ENCODE results near the gene UNC13C. TPM values are rescaled to one million over a fixed set of nuclear protein-coding genes. Genes with fewer than 3 reads are reported as not detected.

The UNC13C gene
- polyA plus RNA-seq, 1 donor from 2014 or later: 4.0 TPM

DNA sequence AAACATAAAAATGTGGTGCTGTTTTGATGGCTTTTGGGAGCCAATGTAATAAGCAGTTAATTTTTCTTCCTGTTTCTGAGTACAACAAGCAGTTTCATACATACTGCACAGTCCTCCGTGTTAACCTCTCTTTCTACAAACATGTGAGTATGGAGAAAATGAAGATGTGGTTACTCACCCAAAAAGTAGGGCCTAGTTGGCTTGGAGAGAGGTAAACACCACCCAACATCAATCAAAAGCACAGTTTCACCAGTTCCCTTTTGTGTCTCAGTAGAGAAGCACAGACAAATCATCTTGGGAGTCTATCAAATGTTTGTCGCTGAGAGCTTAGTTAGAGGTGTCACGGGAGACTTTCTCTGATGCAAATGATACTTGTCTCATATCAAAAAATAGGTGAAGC lies 320.2 kb downstream of the UNC13C start:
- H3K36me3 ChIP-seq (ENCODE audit: insufficient read depth, low read length): no peaks in the 10 kb centered on the region
- no peaks in the 10 kb centered on the region for H3K9me3 ChIP-seq (ENCODE audit: low read length)
- no peak overlapping the region for H3K4me2 ChIP-seq (ENCODE audit: low read length)
- H2AFZ ChIP-seq (ENCODE audit: low read depth, low read length): no peak overlapping the region
- no peak overlapping the region for H3K27ac ChIP-seq (ENCODE audit: low read length)
- no peaks in the 10 kb centered on the region for H3F3A ChIP-seq (ENCODE audit: insufficient read depth, low read length, poor library complexity, severe bottlenecking)
- H3K9me2 ChIP-seq (ENCODE audit: insufficient read depth, low read length): no peaks in the 10 kb centered on the region
- no peaks in the 10 kb centered on the region for H3K79me2 ChIP-seq (replicated peaks; ENCODE audit: insufficient read depth, low read length)
- no peak overlapping the region for H3K4me3 ChIP-seq (ENCODE audit: low read length)
- no peaks in the 10 kb centered on the region for H3K27me3 ChIP-seq (ENCODE audit: insufficient read depth, low read depth, low read length)
- TF ChIP-seq SMC3 (conservative IDR thresholded peaks at IDR 0.05; ENCODE audit: poor library complexity) (no peak), EP300 (conservative IDR thresholded peaks at IDR 0.05; ENCODE audit: poor library complexity, severe bottlenecking) (no peak), MXI1 (conservative IDR thresholded peaks at IDR 0.05; ENCODE audit: poor library complexity, severe bottlenecking) (no peak)
- H4K20me1 ChIP-seq (ENCODE audit: insufficient read depth): no peaks in the 10 kb centered on the region
- no peak overlapping the region for H3K9ac ChIP-seq (ENCODE audit: low read length)

DNA sequence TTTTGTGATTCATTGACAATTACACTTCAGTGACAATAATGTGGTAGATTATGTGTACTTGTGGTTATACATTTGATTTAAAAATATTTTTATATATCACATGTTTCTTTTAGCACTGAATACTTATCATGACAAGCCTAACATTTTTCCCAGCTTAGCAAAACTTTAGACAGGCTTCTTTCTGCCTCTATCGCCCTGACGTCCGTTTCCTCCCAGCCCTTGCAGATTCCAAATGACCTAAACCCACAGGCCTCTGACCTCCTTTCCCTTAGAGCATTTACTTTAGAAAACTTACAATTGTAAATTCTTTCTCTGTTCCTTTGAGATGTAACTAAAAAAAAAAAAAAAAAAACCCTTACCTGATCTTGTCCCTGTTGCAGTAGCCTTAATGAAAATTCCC lies 326.1 kb downstream of the UNC13C start:
- Histone ChIP-seq H2AFZ (ENCODE audit: low read depth, low read length) (no peak overlapping the region), H3K27me3 (ENCODE audit: insufficient read depth, low read depth, low read length) (no peaks in the 10 kb centered on the region), H4K20me1 (ENCODE audit: insufficient read depth) (no peaks in the 10 kb centered on the region), H3K9me3 (ENCODE audit: low read length) (no peaks in the 10 kb centered on the region), H3K36me3 (ENCODE audit: insufficient read depth, low read length) (no peaks in the 10 kb centered on the region), H3K9me2 (ENCODE audit: insufficient read depth, low read length) (no peaks in the 10 kb centered on the region), H3K9ac (ENCODE audit: low read length) (no peak overlapping the region), H3K4me2 (ENCODE audit: low read length) (no peak overlapping the region), H3K4me3 (ENCODE audit: low read length) (no peak overlapping the region), H3F3A (ENCODE audit: insufficient read depth, low read length, poor library complexity, severe bottlenecking) (no peaks in the 10 kb centered on the region), H3K27ac (ENCODE audit: low read length) (no peak overlapping the region), H3K79me2 (replicated peaks; ENCODE audit: insufficient read depth, low read length) (no peaks in the 10 kb centered on the region)
- TF ChIP-seq TAF1 (IDR thresholded peaks at IDR 0.05; ENCODE audit: low read depth) (no peak), SMC3 (conservative IDR thresholded peaks at IDR 0.05; ENCODE audit: poor library complexity) (no peak), EZH2 (IDR thresholded peaks at IDR 0.05; ENCODE audit: borderline replicate concordance, insufficient read depth, low read length, poor library complexity, severe bottlenecking) (no peak), EP300 (conservative IDR thresholded peaks at IDR 0.05; ENCODE audit: poor library complexity, severe bottlenecking) (no peak)

DNA sequence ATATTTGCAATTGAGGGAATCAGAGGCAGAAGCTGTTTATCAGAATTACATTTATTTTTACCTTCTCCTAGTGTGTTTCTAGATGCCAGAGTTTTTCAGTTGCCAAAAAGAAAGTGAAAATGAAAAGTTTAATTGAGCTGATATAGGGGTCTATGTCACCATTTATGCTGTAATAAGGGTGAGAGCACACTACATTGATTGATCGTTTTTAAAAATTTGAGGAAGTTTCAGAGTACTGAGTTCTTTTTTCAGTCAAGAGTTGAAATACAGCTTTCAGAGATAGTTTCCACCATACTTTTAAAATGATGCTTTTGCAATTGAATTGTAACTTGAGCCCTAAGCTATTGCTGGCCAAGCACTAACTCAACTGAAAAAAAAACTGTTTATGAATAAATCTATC lies 326.9 kb downstream of the UNC13C start:
- Histone ChIP-seq H4K20me1 (ENCODE audit: insufficient read depth) (no peaks in the 10 kb centered on the region), H3F3A (ENCODE audit: insufficient read depth, low read length, poor library complexity, severe bottlenecking) (no peaks in the 10 kb centered on the region), H3K4me2 (ENCODE audit: low read length) (no peak overlapping the region), H2AFZ (ENCODE audit: low read depth, low read length) (no peak overlapping the region), H3K9ac (ENCODE audit: low read length) (no peak overlapping the region), H3K36me3 (ENCODE audit: insufficient read depth, low read length) (no peaks in the 10 kb centered on the region), H3K9me2 (ENCODE audit: insufficient read depth, low read length) (no peaks in the 10 kb centered on the region), H3K9me3 (ENCODE audit: low read length) (no peaks in the 10 kb centered on the region), H3K79me2 (replicated peaks; ENCODE audit: insufficient read depth, low read length) (no peaks in the 10 kb centered on the region), H3K27me3 (ENCODE audit: insufficient read depth, low read depth, low read length) (no peaks in the 10 kb centered on the region), H3K4me3 (ENCODE audit: low read length) (no peak overlapping the region), H3K27ac (ENCODE audit: low read length) (no peak overlapping the region)
- TF ChIP-seq, protein P1, sequence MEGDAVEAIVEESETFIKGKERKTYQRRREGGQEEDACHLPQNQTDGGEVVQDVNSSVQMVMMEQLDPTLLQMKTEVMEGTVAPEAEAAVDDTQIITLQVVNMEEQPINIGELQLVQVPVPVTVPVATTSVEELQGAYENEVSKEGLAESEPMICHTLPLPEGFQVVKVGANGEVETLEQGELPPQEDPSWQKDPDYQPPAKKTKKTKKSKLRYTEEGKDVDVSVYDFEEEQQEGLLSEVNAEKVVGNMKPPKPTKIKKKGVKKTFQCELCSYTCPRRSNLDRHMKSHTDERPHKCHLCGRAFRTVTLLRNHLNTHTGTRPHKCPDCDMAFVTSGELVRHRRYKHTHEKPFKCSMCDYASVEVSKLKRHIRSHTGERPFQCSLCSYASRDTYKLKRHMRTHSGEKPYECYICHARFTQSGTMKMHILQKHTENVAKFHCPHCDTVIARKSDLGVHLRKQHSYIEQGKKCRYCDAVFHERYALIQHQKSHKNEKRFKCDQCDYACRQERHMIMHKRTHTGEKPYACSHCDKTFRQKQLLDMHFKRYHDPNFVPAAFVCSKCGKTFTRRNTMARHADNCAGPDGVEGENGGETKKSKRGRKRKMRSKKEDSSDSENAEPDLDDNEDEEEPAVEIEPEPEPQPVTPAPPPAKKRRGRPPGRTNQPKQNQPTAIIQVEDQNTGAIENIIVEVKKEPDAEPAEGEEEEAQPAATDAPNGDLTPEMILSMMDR (IDR thresholded peaks at IDR 0.05; ENCODE audit: poor library complexity, severe bottlenecking): no peak
- TF ChIP-seq SMC3 (conservative IDR thresholded peaks at IDR 0.05; ENCODE audit: poor library complexity): no peak
- no peak for TF ChIP-seq TAF1 (IDR thresholded peaks at IDR 0.05; ENCODE audit: low read depth)
- TF ChIP-seq EP300 (conservative IDR thresholded peaks at IDR 0.05; ENCODE audit: poor library complexity, severe bottlenecking): no peak
- TF ChIP-seq, protein P2, sequence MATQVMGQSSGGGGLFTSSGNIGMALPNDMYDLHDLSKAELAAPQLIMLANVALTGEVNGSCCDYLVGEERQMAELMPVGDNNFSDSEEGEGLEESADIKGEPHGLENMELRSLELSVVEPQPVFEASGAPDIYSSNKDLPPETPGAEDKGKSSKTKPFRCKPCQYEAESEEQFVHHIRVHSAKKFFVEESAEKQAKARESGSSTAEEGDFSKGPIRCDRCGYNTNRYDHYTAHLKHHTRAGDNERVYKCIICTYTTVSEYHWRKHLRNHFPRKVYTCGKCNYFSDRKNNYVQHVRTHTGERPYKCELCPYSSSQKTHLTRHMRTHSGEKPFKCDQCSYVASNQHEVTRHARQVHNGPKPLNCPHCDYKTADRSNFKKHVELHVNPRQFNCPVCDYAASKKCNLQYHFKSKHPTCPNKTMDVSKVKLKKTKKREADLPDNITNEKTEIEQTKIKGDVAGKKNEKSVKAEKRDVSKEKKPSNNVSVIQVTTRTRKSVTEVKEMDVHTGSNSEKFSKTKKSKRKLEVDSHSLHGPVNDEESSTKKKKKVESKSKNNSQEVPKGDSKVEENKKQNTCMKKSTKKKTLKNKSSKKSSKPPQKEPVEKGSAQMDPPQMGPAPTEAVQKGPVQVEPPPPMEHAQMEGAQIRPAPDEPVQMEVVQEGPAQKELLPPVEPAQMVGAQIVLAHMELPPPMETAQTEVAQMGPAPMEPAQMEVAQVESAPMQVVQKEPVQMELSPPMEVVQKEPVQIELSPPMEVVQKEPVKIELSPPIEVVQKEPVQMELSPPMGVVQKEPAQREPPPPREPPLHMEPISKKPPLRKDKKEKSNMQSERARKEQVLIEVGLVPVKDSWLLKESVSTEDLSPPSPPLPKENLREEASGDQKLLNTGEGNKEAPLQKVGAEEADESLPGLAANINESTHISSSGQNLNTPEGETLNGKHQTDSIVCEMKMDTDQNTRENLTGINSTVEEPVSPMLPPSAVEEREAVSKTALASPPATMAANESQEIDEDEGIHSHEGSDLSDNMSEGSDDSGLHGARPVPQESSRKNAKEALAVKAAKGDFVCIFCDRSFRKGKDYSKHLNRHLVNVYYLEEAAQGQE (IDR thresholded peaks at IDR 0.05; ENCODE audit: borderline replicate concordance): no peak
- TF ChIP-seq RAD21 (conservative IDR thresholded peaks at IDR 0.05): no peak
- no peak for TF ChIP-seq POLR2AphosphoS5 (IDR thresholded peaks at IDR 0.05)
- no peak for TF ChIP-seq EZH2 (IDR thresholded peaks at IDR 0.05; ENCODE audit: borderline replicate concordance, insufficient read depth, low read length, poor library complexity, severe bottlenecking)
- TF ChIP-seq MXI1 (conservative IDR thresholded peaks at IDR 0.05; ENCODE audit: poor library complexity, severe bottlenecking): no peak

Measured in neural cell (in vitro differentiated cells).